ENCODE results near the gene MRPL46. TPM values are rescaled to one million over a fixed set of nuclear protein-coding genes. Genes with fewer than 3 reads are reported as not detected.

The MRPL46 gene
- total and polyA plus RNA-seq, 2 of the 8 experiments (the other 6 are each of a cell fraction or from before 2014, with no cell fraction given): 17.2 to 24.5 TPM

GRCh38 chr15:88497109-88497765 lies 30.0 kb upstream of the MRPL46 start (continued):
- TF ChIP-seq CHD7 (IDR thresholded peaks at IDR 0.05; ENCODE audit: insufficient replicate concordance, low read length) (no peak), POLR2AphosphoS5 (IDR thresholded peaks at IDR 0.05; ENCODE audit: low read depth, low read length) (no peak), YY1 (IDR thresholded peaks at IDR 0.05; ENCODE audit: low read depth, low read length) (no peak), FOSL1 (IDR thresholded peaks at IDR 0.05; ENCODE audit: insufficient read depth, low read depth, low read length) (no peak), KDM1A (IDR thresholded peaks at IDR 0.05; ENCODE audit: borderline replicate concordance, low read length) (no peak)

Measured in H1 (cell line).